Skin of body (tissue), 2 donors: ENCODE measurements around the gene DDX31. TPM values are rescaled to one million over a fixed set of nuclear protein-coding genes. Genes with fewer than 3 reads are reported as not detected.

ENCODE experiments used
- DNase-seq: peaks from one replicate; lab custom pipeline; 2025; lab: John Stamatoyannopoulos, UW
- total RNA-seq: library from RNA; depleted of rRNA; stranded (reverse); fragments of >200 nt; gene quantifications from one replicate; pipeline ENCODE4 v1.2.3, GENCODE V29; 2014

Gene DDX31
- total RNA-seq, 1 donor from 2014 or later: 13.8 TPM

GRCh38 chr9:132596200-132596599 lies 73.6 kb downstream of the DDX31 start:
- DNase-seq: no peak

DNA sequence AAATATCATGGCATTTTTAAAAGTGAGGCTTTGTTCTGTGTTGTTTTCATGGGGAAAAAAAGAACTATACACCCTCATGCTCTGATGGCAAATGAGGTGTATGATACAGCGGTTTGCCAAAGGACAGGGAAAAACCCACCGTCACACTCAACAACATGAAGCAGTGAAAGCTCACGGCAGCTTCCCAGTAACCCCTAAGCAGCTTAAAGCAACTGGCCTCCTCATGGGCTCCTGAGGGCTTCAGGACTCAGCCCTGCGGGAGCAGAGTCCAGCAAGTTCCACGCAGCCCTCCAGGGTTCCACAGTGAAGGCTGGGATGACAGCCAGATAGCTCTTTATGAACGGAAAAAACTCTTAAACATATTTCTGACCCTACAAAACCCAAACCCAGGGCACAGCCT lies 74.5 kb downstream of the DDX31 start:
- DNase-seq: no peak

DNA sequence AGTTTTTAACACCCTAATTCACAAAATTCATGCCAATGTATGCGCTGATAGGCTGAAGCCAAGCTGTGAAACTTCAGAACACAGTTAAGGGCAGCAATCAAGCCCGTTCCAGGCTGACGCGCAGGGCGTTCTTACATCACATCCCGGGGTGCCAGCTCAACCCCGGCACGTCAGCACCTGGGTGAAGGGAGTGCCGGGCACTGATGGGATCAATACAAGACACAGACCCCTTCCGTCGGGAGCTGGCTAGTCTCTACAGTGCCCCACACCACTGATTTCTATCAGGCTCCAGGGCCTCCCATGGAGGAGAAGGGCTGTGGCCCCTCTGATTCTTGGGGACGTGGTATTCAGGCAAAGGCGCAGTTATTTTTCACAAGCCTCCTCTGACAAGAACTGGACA lies 75.4 kb downstream of the DDX31 start:
- no peak for DNase-seq

DNA sequence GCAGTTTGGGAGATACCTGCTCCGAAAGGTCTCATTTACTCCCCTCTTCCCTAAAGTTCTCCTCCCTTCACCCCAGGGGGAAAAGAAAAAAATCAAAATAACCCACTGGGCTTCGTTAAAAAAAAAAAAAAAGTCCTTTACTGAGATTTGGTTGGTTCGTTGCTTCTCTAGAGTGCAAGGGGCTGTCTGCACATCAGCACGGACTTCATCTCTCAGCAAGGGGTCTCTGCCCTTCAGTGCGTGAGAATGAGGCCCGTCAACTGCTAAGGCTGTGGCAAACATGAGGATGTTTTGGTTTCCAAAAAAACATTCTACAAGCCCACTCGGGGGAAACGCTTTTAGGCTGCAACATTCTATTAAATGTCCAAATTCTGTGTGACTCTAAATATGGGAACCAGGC lies 77.3 kb downstream of the DDX31 start:
- no peak for DNase-seq

GRCh38 chr9:132591751-132592314 lies 78.0 kb downstream of the DDX31 start:
- DNase-seq: no peak

GRCh38 chr9:132591244-132591643 lies 78.5 kb downstream of the DDX31 start:
- DNase-seq: no peak

GRCh38 chr9:132590318-132591182 lies 79.2 kb downstream of the DDX31 start:
- no peak for DNase-seq

GRCh38 chr9:132590037-132590317 lies 79.8 kb downstream of the DDX31 start:
- DNase-seq: no peak

GRCh38 chr9:132589148-132590036 lies 80.4 kb downstream of the DDX31 start:
- DNase-seq: no peak

GRCh38 chr9:132588501-132589147 lies 81.2 kb downstream of the DDX31 start:
- no peak for DNase-seq

DNA sequence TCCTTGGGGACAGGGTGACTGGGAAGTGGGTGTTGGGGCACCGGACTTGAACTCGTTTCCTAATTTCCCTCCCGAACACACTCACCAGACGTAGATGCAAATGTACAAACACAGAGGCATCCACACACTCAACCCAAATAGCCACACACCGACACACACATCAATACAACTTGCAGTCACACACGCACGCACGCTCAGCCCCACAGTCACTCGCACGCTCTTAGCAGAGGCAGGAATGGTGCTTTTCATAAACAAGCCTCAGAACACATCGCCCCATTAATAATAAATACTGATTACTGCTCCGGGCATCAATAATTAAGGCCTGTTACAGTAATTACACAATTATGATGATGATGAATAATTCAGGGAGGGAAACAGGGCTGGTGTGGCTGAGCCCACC lies 81.7 kb downstream of the DDX31 start:
- no peak for DNase-seq

GRCh38 chr9:132587592-132587955 lies 82.2 kb downstream of the DDX31 start:
- no peak for DNase-seq

- no peak for DNase-seq
These were observed 82.8 kb downstream of the DDX31 start for GRCh38 chr9:132586830-132587591.

DNA sequence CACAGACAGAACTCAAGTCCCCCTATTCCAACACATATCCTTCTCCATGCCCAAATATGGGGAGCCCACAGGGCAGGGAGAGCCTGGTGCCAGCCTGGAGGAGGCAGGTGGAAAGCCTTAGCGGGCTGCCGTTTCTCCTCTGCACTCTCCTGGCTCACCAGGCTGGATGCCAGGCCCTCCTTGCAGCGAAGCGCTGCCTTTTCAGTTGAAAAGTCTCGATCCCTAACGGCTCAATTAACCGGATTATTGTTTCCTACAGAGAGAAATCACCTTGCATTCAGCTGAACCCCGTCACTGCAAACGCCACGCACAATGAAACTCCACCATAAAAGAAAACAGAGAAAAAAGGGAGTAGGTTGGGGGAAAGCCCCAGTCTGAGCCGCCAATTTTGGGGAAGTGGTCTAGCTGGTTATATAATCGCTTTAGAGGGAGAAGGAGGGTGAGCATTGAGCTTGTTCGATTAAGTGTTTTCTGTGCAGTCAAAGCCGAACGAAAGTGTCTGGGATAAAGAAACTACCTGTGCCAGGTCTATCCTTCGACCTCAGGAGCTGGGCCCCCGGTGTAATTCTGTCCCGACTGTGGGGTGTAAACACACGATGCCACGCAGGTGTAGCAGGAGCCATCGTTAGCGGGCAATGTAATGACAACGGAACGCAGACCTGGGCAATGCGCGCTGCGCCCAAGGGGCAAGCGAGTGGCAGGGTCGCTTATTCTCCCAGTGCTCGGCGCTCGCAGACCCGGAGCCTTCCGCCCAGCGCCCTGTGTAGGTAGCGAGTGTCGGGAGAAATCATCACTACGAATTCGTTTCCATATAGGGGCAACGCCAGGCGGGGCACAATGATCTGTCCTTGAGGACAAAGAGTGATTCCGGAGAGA lies 83.6 kb downstream of the DDX31 start:
- no peak for DNase-seq

- no peak for DNase-seq
These were observed 84.9 kb downstream of the DDX31 start for GRCh38 chr9:132584601-132585560.

DNA sequence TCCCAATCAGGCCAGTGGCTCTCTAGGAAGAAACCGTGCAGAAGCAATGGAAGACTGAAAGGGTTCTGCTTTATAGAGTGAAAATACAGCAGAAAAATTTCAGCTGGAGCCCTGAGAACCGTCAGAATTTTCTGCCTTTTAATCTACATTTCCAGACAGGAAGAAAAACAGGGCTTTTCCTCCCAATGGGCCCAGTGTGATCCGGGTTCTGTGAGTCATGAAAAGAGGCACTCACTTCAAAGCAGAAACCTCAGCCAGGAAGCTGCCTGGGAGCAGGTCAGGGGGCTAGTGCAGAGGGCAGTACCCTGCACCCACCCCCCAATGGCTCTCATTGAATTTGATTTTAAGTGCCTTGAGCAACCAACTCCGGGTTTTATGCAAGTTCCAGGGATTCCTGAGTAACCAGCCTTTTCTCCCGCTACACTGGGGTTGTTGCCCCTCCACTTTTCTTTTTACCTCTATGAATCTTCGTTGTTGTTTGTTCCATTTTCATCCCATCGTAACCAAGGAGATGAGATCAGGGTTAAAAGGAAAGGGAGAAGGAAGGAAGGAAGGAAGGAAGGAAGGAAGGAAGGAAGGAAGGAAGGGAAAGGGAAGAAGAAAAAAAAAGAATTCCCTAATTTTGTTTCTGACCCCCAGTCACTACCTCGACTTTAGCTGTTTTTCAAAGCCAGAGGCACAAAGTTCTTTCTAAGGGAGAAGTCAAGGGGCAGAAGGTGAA lies 86.0 kb downstream of the DDX31 start:
- DNase-seq: no peak

DNA sequence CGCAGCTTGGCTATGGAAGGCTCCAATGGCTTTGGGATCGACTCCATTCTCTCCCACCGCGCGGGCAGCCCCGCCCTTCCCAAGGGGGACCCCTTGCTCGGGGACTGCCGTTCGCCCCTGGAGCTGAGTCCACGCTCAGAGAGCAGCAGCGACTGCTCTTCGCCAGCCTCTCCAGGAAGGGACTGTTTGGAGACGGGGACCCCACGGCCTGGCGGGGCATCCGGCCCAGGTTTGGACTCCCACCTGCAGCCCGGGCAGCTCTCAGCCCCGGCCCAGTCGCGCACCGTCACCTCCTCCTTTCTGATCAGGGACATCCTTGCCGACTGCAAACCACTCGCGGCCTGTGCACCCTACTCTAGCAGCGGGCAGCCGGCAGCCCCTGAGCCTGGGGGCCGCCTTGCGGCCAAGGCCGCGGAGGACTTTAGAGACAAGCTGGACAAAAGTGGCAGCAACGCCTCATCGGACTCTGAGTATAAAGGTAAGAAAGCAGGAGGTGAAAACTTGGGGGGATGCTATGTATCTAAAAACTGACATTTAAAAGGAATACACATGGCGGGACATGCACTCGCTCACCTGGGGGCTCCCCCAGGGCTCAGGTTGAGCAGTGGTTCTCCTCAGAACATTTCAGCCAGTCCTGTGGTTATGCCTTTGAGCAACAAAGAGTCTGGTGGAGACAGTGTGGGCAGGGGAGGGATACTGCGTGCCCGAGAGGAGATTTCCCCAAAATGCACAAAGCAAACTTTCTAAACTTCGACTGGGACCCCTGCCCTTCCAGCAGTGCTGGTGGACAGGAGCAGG lies 86.8 kb downstream of the DDX31 start:
- no peak for DNase-seq
